H1 (cell line): ENCODE data around the gene FRMPD4. TPM values are rescaled to one million over a fixed set of nuclear protein-coding genes. Genes with fewer than 3 reads are reported as not detected.

Experiments
- RBBP5 ChIP-seq: IDR thresholded peaks from 2 replicates; pipeline ENCODE4 v1.7.1; 2012; ENCODE audit warnings: low read depth, mild to moderate bottlenecking, inconsistent platforms, low read length, moderate library complexity, borderline replicate concordance
- polyA plus RNA-seq, 7 experiments: library from polyadenylated mRNA; depleted of rRNA in 3 of 7; stranded (reverse) in 5 of 7; unstranded in 2 of 7; fragments of >200 nt in 5 of 7; fragments of 200-250 nt in 2 of 7; gene quantifications; 1 replicate in 5 of 7; 2 replicates in 1 of 7; 4 replicates in 1 of 7; pipeline versions ENCODE4 v1.2.1 to v1.2.3, GENCODE V29; 2011 to 2013; ENCODE audit warnings: missing spikeins in 2 of 7, mixed read lengths in 2 of 7
- total RNA-seq: library from RNA; stranded (reverse); fragmentation: NEBNext Ultra II Directional; extraction: Animal tissue kit (Norgen Biotek cat#: 25700); gene quantifications from 2 replicates; pipeline ENCODE4 v1.2.1, GENCODE V29; 2021

Gene FRMPD4
- total and polyA plus RNA-seq, 2 of the 8 experiments (the other 6 are each of a cell fraction or from before 2014, with no cell fraction given) = 0.02 to 0.37 TPM

- TF ChIP-seq RBBP5 = no peak
Observed at GRCh38 chrX:12237771-12238170, 99.5 kb downstream of the FRMPD4 start (continued).
